Activated naive CD4-positive, alpha-beta T cell treated with anti-CD3 and anti-CD28 coated beads, Interleukin-2, amount 50 U/mL, for 16 hours (primary cell): ENCODE measurements around the gene PGF.

Experiments used
- DNase-seq: peaks from one replicate; pipeline ENCODE4 v3.0.0-alpha.2; 2020

Gene PGF

GRCh38 chr14:74977901-74978385, 22.5 kb upstream of the PGF start:
- DNase-seq: no peak

- DNase-seq: no peak
Measured at GRCh38 chr14:74977164-74977900, 21.9 kb upstream of the PGF start.

- no peak for DNase-seq
Measured at GRCh38 chr14:74976264-74977113, 21.1 kb upstream of the PGF start.

- DNase-seq: no peak
Measured at GRCh38 chr14:74975059-74975810, 19.8 kb upstream of the PGF start.

GRCh38 chr14:74974364-74975058, 19.1 kb upstream of the PGF start:
- no peak for DNase-seq

- DNase-seq: no peak
Measured at GRCh38 chr14:74973905-74974363, 18.5 kb upstream of the PGF start.

- no peak for DNase-seq
Measured at GRCh38 chr14:74973003-74973653, 17.7 kb upstream of the PGF start.

- no peak for DNase-seq
Measured at GRCh38 chr14:74968811-74969210, 13.4 kb upstream of the PGF start.

GRCh38 chr14:74965486-74966153, 10.2 kb upstream of the PGF start:
- DNase-seq: no peak

GRCh38 chr14:74964787-74965485, 9.5 kb upstream of the PGF start:
- no peak for DNase-seq

- DNase-seq: no peak
Measured at GRCh38 chr14:74963705-74964271, 8.4 kb upstream of the PGF start.

GRCh38 chr14:74963178-74963704, 7.8 kb upstream of the PGF start:
- no peak for DNase-seq

GRCh38 chr14:74962493-74962892, 7.1 kb upstream of the PGF start:
- no peak for DNase-seq

GRCh38 chr14:74962046-74962445, 6.6 kb upstream of the PGF start:
- no peak for DNase-seq

- no peak for DNase-seq
Measured at GRCh38 chr14:74961238-74961911, 6.0 kb upstream of the PGF start.

- no peak for DNase-seq
Measured at GRCh38 chr14:74960736-74961135, 5.3 kb upstream of the PGF start.

- DNase-seq: no peak
Measured at GRCh38 chr14:74959596-74960180, 4.3 kb upstream of the PGF start.

- DNase-seq: no peak
Measured at GRCh38 chr14:74956280-74957072, 1.1 kb upstream of the PGF start.

- no peak for DNase-seq
Measured at GRCh38 chr14:74956027-74956279, 556 bp upstream of the PGF start.
